GM18502 (cell line): ENCODE data around the gene ARFGEF3.
A peak's percentile ranks its signal among the peaks of the same experiment; 100 is the strongest.
"Not testable (repeated sequence)": the region's sequence is repeated elsewhere in the genome, so short reads cannot be mapped to it uniquely, and the experiment has no call there.

Experiments used
- ATAC-seq: cut with Tn5 transposase; IDR thresholded peaks from one replicate; pipeline ENCODE4 v1.9.1; 2021; ENCODE audit warnings: mild to moderate bottlenecking; ENCODE audit not compliant: unreplicated experiment, poor library complexity

The ARFGEF3 gene

GRCh38 chr6:138264372-138264880 lies 102.7 kb downstream of the ARFGEF3 start:
- no peak for ATAC-seq

- ATAC-seq = no peak
These were observed 104.4 kb downstream of the ARFGEF3 start for GRCh38 chr6:138266095-138266494.

GRCh38 chr6:138267971-138268895 lies 106.5 kb downstream of the ARFGEF3 start:
- ATAC-seq = no peak

GRCh38 chr6:138271451-138271850 lies 109.7 kb downstream of the ARFGEF3 start:
- no peak for ATAC-seq

GRCh38 chr6:138272533-138273315 lies 111.0 kb downstream of the ARFGEF3 start:
- no peak for ATAC-seq

- no peak for ATAC-seq
These were observed 114.2 kb downstream of the ARFGEF3 start for GRCh38 chr6:138275976-138276375.

- no peak for ATAC-seq
These were observed 116.1 kb downstream of the ARFGEF3 start for GRCh38 chr6:138277835-138278234.

GRCh38 chr6:138278326-138278725 lies 116.6 kb downstream of the ARFGEF3 start:
- no peak for ATAC-seq

GRCh38 chr6:138285800-138286199 lies 124.1 kb downstream of the ARFGEF3 start:
- ATAC-seq = no peak

- ATAC-seq = no peak
These were observed 125.0 kb downstream of the ARFGEF3 start for GRCh38 chr6:138286698-138287097.

- ATAC-seq = peak; percentile 78
These were observed 125.6 kb downstream of the ARFGEF3 start for GRCh38 chr6:138287144-138287955.

- ATAC-seq = not testable (repeated sequence)
These were observed 126.8 kb downstream of the ARFGEF3 start for GRCh38 chr6:138288428-138289085.

- no peak for ATAC-seq
These were observed 128.0 kb downstream of the ARFGEF3 start for GRCh38 chr6:138289739-138290138.

- no peak for ATAC-seq
These were observed 128.8 kb downstream of the ARFGEF3 start for GRCh38 chr6:138290423-138290962.

- ATAC-seq = no peak
These were observed 129.5 kb downstream of the ARFGEF3 start for GRCh38 chr6:138291036-138291848.

GRCh38 chr6:138291849-138292181 lies 130.1 kb downstream of the ARFGEF3 start:
- ATAC-seq = no peak

- ATAC-seq = no peak
These were observed 130.7 kb downstream of the ARFGEF3 start for GRCh38 chr6:138292482-138292881.

GRCh38 chr6:138293428-138294395 lies 132.0 kb downstream of the ARFGEF3 start:
- ATAC-seq = no peak
